Left kidney (tissue), 2 donors: Measurements from ENCODE around the gene CEP112. TPM values are rescaled to one million over a fixed set of nuclear protein-coding genes. Genes with fewer than 3 reads are reported as not detected.

Source experiments
- DNase-seq: peaks from one replicate; pipeline ENCODE4 v3.0.0-alpha.2; 2013
- polyA plus RNA-seq: library from polyadenylated mRNA; unstranded; fragments of 120-200 nt; gene quantifications from one replicate; pipeline ENCODE4 v1.2.1, GENCODE V29; 2013; ENCODE audit not compliant: insufficient read length

The CEP112 gene
- polyA plus RNA-seq, 1 donor: 16.5 TPM

GRCh38 chr17:65988451-65988850, 203.5 kb downstream of the CEP112 start:
- DNase-seq: no peak

GRCh38 chr17:65987988-65988387, 203.9 kb downstream of the CEP112 start:
- no peak for DNase-seq

- no peak for DNase-seq
Measured at GRCh38 chr17:65985571-65985970, 206.4 kb downstream of the CEP112 start.

- no peak for DNase-seq
Measured at GRCh38 chr17:65984299-65984698, 207.6 kb downstream of the CEP112 start.

- DNase-seq: no peak
Measured at GRCh38 chr17:65978871-65979270, 213.1 kb downstream of the CEP112 start.

GRCh38 chr17:65977041-65977440, 214.9 kb downstream of the CEP112 start:
- DNase-seq: no peak

- no peak for DNase-seq
Measured at GRCh38 chr17:65975878-65976277, 216.1 kb downstream of the CEP112 start.

GRCh38 chr17:65973237-65973636, 218.7 kb downstream of the CEP112 start:
- DNase-seq: no peak

GRCh38 chr17:65967372-65967771, 224.6 kb downstream of the CEP112 start:
- no peak for DNase-seq

- no peak for DNase-seq
Measured at GRCh38 chr17:65966072-65966695, 225.7 kb downstream of the CEP112 start.

- DNase-seq: no peak
Measured at GRCh38 chr17:65963179-65963578, 228.8 kb downstream of the CEP112 start.

GRCh38 chr17:65959630-65960029, 232.3 kb downstream of the CEP112 start:
- DNase-seq: no peak

GRCh38 chr17:65956814-65957213, 235.1 kb downstream of the CEP112 start:
- no peak for DNase-seq

GRCh38 chr17:65954148-65954449, 237.8 kb downstream of the CEP112 start:
- no peak for DNase-seq

GRCh38 chr17:65953316-65954147, 238.4 kb downstream of the CEP112 start:
- DNase-seq: no peak

GRCh38 chr17:65952586-65952985, 239.3 kb downstream of the CEP112 start:
- no peak for DNase-seq

- DNase-seq: no peak
Measured at GRCh38 chr17:65952015-65952414, 239.9 kb downstream of the CEP112 start.

- no peak for DNase-seq
Measured at GRCh38 chr17:65947831-65948230, 244.1 kb downstream of the CEP112 start.

GRCh38 chr17:65942592-65942991, 249.3 kb downstream of the CEP112 start:
- DNase-seq: no peak

GRCh38 chr17:65941356-65941899, 250.5 kb downstream of the CEP112 start:
- DNase-seq: no peak

GRCh38 chr17:65936013-65936412, 255.9 kb downstream of the CEP112 start:
- no peak for DNase-seq

- DNase-seq: no peak
Measured at GRCh38 chr17:65933290-65933689, 258.6 kb downstream of the CEP112 start.
